Natural killer cell (primary cell): ENCODE data around the gene AGTRAP. TPM values are rescaled to one million over a fixed set of nuclear protein-coding genes. Genes with fewer than 3 reads are reported as not detected.

Source experiments
- ATAC-seq, 3 donors: fragments of 150-1000 bp in 2 of 3; fragments of 200-7000 bp in 1 of 3; cut with Tn5 transposase; 1 replicate in 1 of 3; 2 replicates in 2 of 3; pipeline ENCODE4 v1.10.0; 2021; ENCODE audit warnings: mild to moderate bottlenecking in 2 of 3, moderate library complexity in 2 of 3
- DNase-seq, 2 donors: peaks; one replicate each; pipeline versions ENCODE4 v3.0.0 to v3.0.0-alpha.2; 2013 to 2021; ENCODE audit warnings: mixed read lengths in 1 of 2
- H3K27ac ChIP-seq: one replicate; pipeline ENCODE4 v1.5.1; 2013; ENCODE audit warnings: mild to moderate bottlenecking, low read length
- H3K27me3 ChIP-seq: one replicate; pipeline ENCODE4 v1.6.1; 2013; ENCODE audit warnings: low read length; ENCODE audit not compliant: control insufficient read depth, insufficient read depth
- H3K36me3 ChIP-seq: one replicate; pipeline ENCODE4 v1.6.1; 2013; ENCODE audit warnings: low read length; ENCODE audit not compliant: control insufficient read depth, insufficient read depth
- H3K4me1 ChIP-seq: one replicate; pipeline ENCODE4 v1.6.1; 2013; ENCODE audit warnings: low read length; ENCODE audit not compliant: control insufficient read depth, insufficient read depth
- H3K4me3 ChIP-seq: one replicate; pipeline ENCODE4 v1.5.1; 2013; ENCODE audit warnings: low read length
- H3K9me3 ChIP-seq: one replicate; pipeline ENCODE4 v1.6.1; 2013; ENCODE audit warnings: low read length; ENCODE audit not compliant: control insufficient read depth, insufficient read depth
- H3K27ac Mint-ChIP-seq, 2 donors: one replicate each; pipeline ENCODE4 v1.8.0; 2022; ENCODE audit warnings: mild to moderate bottlenecking in 2 of 2, mixed read lengths in 2 of 2, moderate library complexity in 1 of 2
- H3K27me3 Mint-ChIP-seq, 2 donors: one replicate each; pipeline ENCODE4 v1.8.0; 2022; ENCODE audit warnings: low read depth in 2 of 2, mixed read lengths in 2 of 2
- H3K36me3 Mint-ChIP-seq: one replicate; pipeline ENCODE4 v1.8.0; 2022; ENCODE audit warnings: mixed read lengths
- H3K4me1 Mint-ChIP-seq, 2 donors: one replicate each; pipeline ENCODE4 v1.8.0; 2022; ENCODE audit warnings: mixed read lengths in 2 of 2
- H3K4me3 Mint-ChIP-seq: one replicate; pipeline ENCODE4 v1.8.0; 2022; ENCODE audit warnings: mild to moderate bottlenecking, moderate library complexity, mixed read lengths
- H3K9me3 Mint-ChIP-seq, 2 donors: one replicate each; pipeline ENCODE4 v1.8.0; 2022; ENCODE audit warnings: mixed read lengths in 2 of 2
- WGBS: methylation state at CpG from one replicate; pipeline ENCODE4 v1.1.7; 2013; ENCODE audit warnings: missing lambda C conversion rate; ENCODE audit not compliant: insufficient coverage; 5-methylcytosine and 5-hydroxymethylcytosine counted together
- intact Hi-C: fragments of 100-400 bp; cut with micrococcal nuclease; formaldehyde crosslinking; loops from one replicate; pipeline ENCODE4 v1.14.2; 2022
- total RNA-seq, 4 donors: library from RNA; stranded (reverse); fragments of 120-200 nt in 1 of 4; gene quantifications; one replicate each; pipeline versions ENCODE4 v1.2.3 to v1.2.4, GENCODE V29; 2013 to 2022
- TF ChIP-seq, protein P1 (sequence below): fragments of 200-600 bp; IDR thresholded peaks from one replicate; pipeline ENCODE4 v1.8.0; 2022; ENCODE audit warnings: antibody characterized with exemption

The AGTRAP gene
- total RNA-seq, 3 donors from 2014 or later (not counting 1 experiment from before 2014, with no cell fraction given) = 94.6 to 122 (median 104) TPM

GRCh38 chr1:11799099-11799498 lies 63.2 kb downstream of the AGTRAP start:
- DNase-seq (no peak), ATAC-seq (no peak)
- Mint-ChIP-seq H3K9me3 (no peaks in the 10 kb centered on the region), H3K27ac (no peak overlapping the region), H3K4me1 (peaks cover 29 to 31% of the 10 kb centered on the region in 2 donors), H3K36me3 (peaks cover 6% of the 10 kb centered on the region), H3K27me3 (no peaks in the 10 kb centered on the region), H3K4me3 (no peak overlapping the region)
- over 99% methylated on average over 5 of the region's 5 CpGs for WGBS
- Histone ChIP-seq H3K27ac (no peak overlapping the region), H3K27me3 (no peaks in the 10 kb centered on the region), H3K4me1 (peaks cover 24% of the 10 kb centered on the region), H3K36me3 (peaks cover 51% of the 10 kb centered on the region), H3K4me3 (no peak overlapping the region), H3K9me3 (no peaks in the 10 kb centered on the region)
- TF ChIP-seq, protein P1, sequence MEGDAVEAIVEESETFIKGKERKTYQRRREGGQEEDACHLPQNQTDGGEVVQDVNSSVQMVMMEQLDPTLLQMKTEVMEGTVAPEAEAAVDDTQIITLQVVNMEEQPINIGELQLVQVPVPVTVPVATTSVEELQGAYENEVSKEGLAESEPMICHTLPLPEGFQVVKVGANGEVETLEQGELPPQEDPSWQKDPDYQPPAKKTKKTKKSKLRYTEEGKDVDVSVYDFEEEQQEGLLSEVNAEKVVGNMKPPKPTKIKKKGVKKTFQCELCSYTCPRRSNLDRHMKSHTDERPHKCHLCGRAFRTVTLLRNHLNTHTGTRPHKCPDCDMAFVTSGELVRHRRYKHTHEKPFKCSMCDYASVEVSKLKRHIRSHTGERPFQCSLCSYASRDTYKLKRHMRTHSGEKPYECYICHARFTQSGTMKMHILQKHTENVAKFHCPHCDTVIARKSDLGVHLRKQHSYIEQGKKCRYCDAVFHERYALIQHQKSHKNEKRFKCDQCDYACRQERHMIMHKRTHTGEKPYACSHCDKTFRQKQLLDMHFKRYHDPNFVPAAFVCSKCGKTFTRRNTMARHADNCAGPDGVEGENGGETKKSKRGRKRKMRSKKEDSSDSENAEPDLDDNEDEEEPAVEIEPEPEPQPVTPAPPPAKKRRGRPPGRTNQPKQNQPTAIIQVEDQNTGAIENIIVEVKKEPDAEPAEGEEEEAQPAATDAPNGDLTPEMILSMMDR = no peak
- intact Hi-C loops = no loop called here

GRCh38 chr1:11799896-11800295 lies 64.0 kb downstream of the AGTRAP start:
- ATAC-seq = no peak
- no peak overlapping the region for H3K27ac ChIP-seq

GRCh38 chr1:11800391-11800755 lies 64.4 kb downstream of the AGTRAP start:
- ATAC-seq (no peak), DNase-seq (no peak)
- Mint-ChIP-seq H3K4me3 (no peak overlapping the region), H3K9me3 (no peaks in the 10 kb centered on the region), H3K36me3 (peaks cover 5% of the 10 kb centered on the region), H3K27ac (no peak overlapping the region), H3K27me3 (no peaks in the 10 kb centered on the region), H3K4me1 (peaks cover 41 to 44% of the 10 kb centered on the region in 2 donors)
- TF ChIP-seq, protein P1 = no peak
- intact Hi-C loops = loop anchor here (10.0 kb wide), 1 partner anchor 146 kb away; the partner anchor contains the start of genes FBXO2 and FBXO44
- Histone ChIP-seq H3K27ac (no peak overlapping the region), H3K9me3 (no peaks in the 10 kb centered on the region), H3K4me1 (peaks cover 37% of the 10 kb centered on the region), H3K27me3 (no peaks in the 10 kb centered on the region), H3K4me3 (no peak overlapping the region), H3K36me3 (peaks cover 38% of the 10 kb centered on the region)
- 97% methylated on average over 6 of the region's 8 CpGs for WGBS

More at GRCh38 chr1:11799896-11800295, 64.0 kb downstream of the AGTRAP start:
- no peak for DNase-seq
- Mint-ChIP-seq H3K36me3 (peaks cover 6% of the 10 kb centered on the region), H3K4me1 (peaks cover 36 to 39% of the 10 kb centered on the region in 2 donors), H3K9me3 (no peaks in the 10 kb centered on the region), H3K27ac (no peak overlapping the region), H3K4me3 (no peak overlapping the region), H3K27me3 (no peaks in the 10 kb centered on the region)
- WGBS = 98% methylated on average over 9 of the region's 9 CpGs
- TF ChIP-seq, protein P1 = no peak
- intact Hi-C loops = loop anchor here (10.0 kb wide), 1 partner anchor 145 kb away; the partner anchor contains the start of genes FBXO2 and FBXO44
- peaks cover 32% of the 10 kb centered on the region for H3K4me1 ChIP-seq
- H3K9me3 ChIP-seq = no peaks in the 10 kb centered on the region
- no peaks in the 10 kb centered on the region for H3K27me3 ChIP-seq
- H3K36me3 ChIP-seq = peaks cover 43% of the 10 kb centered on the region
- no peak overlapping the region for H3K4me3 ChIP-seq

Other genes with a start within 250 kb of the AGTRAP start
- 1 to 10 TPM; 5.9 to 7.9 (median 6.7) TPM for gene FBXO2, start 81.7 kb upstream of the AGTRAP start, total RNA-seq
- gene FBXO44, start 81.3 kb upstream of the AGTRAP start, total RNA-seq = 10 to 100 TPM; 57.6 to 79.1 (median 69.8) TPM
- gene FBXO6, start 71.9 kb upstream of the AGTRAP start, total RNA-seq = 10 to 100 TPM; 22.6 to 38.0 (median 28.1) TPM
- 10 to 100 TPM; 50.6 to 66.0 (median 60.4) TPM for gene MAD2L2, start 55.0 kb upstream of the AGTRAP start, total RNA-seq
- 10 to 100 TPM; 10.9 to 24.9 (median 12.1) TPM for gene DRAXIN, start 44.4 kb upstream of the AGTRAP start, total RNA-seq
- under 1 TPM in 1 of 3 donors, not detected in 2; 0.15 TPM for gene C1orf167, start 26.1 kb downstream of the AGTRAP start, total RNA-seq
- 10 to 100 TPM; 61.8 to 78.4 (median 69.5) TPM for gene MTHFR, start 69.8 kb downstream of the AGTRAP start, total RNA-seq
- gene CLCN6, start 70.1 kb downstream of the AGTRAP start, total RNA-seq = 10 to 100 TPM; 21.4 to 28.6 (median 25.6) TPM
- not detected for gene NPPA, start 111.6 kb downstream of the AGTRAP start, total RNA-seq
- gene NPPB, start 122.8 kb downstream of the AGTRAP start, total RNA-seq = not detected
- gene KIAA2013, start 190.3 kb downstream of the AGTRAP start, total RNA-seq = 10 to 100 TPM; 32.0 to 44.8 (median 40.4) TPM
- 10 to 100 TPM; 69.8 to 80.5 (median 80.4) TPM for gene PLOD1, start 198.6 kb downstream of the AGTRAP start, total RNA-seq
- 10 to 100 TPM; 54.7 to 65.9 (median 55.8) TPM for gene MFN2, start 244.3 kb downstream of the AGTRAP start, total RNA-seq